Keratinocyte (primary cell): ENCODE data around the gene BBS1. TPM values are rescaled to one million over a fixed set of nuclear protein-coding genes. Genes with fewer than 3 reads are reported as not detected.

Experiments
- DNase-seq: peaks from one replicate; pipeline ENCODE4 v3.0.0-alpha.2; 2011; ENCODE audit warnings: low read depth, missing footprints, low spot score
- FAIRE-seq: peaks from 2 replicates; lab custom pipeline; 2011; peaks lifted over from hg19 to GRCh38; lab: Jason Lieb, UNC
- H2AFZ ChIP-seq: 2 replicates; pipeline ENCODE4 v1.6.0; 2012; ENCODE audit warnings: low read length, control low read depth, inconsistent platforms; ENCODE audit not compliant: control insufficient read depth
- H3K27ac ChIP-seq: 2 replicates; pipeline ENCODE4 v1.5.1; 2011; ENCODE audit warnings: low read length; ENCODE audit not compliant: control insufficient read depth, insufficient read depth
- H3K27me3 ChIP-seq: 3 replicates; pipeline ENCODE4 v1.6.0; 2011; ENCODE audit warnings: low read length; ENCODE audit not compliant: control insufficient read depth, insufficient read depth; ENCODE audit errors: extremely low read depth
- H3K36me3 ChIP-seq, 2 experiments: 2 replicates in 1 of 2; 3 replicates in 1 of 2; pipeline ENCODE4 v1.5.1; 2011; ENCODE audit warnings: low read length in 2 of 2, mild to moderate bottlenecking in 1 of 2; ENCODE audit not compliant: control insufficient read depth in 2 of 2, insufficient read depth in 2 of 2; ENCODE audit errors: extremely low read depth in 1 of 2
- H3K4me1 ChIP-seq: 3 replicates; pipeline ENCODE4 v1.5.1; 2011; ENCODE audit warnings: low read length; ENCODE audit not compliant: control insufficient read depth, insufficient read depth; ENCODE audit errors: extremely low read depth
- H3K4me2 ChIP-seq: 3 replicates; pipeline ENCODE4 v1.6.0; 2011; ENCODE audit warnings: low read depth, low read length; ENCODE audit not compliant: control insufficient read depth, insufficient read depth; ENCODE audit errors: extremely low read depth
- H3K4me3 ChIP-seq, 3 experiments: fragments of 200-600 bp in 1 of 3; sonication (generic) in 1 of 3; 2 replicates in 2 of 3; 3 replicates in 1 of 3; pipeline ENCODE4 v1.5.1; 2011 to 2016; ENCODE audit warnings: low read length in 3 of 3, mild to moderate bottlenecking in 3 of 3, control low read depth in 2 of 3, inconsistent platforms in 1 of 3, low read depth in 1 of 3, mixed read lengths in 1 of 3, mixed run types in 1 of 3, moderate library complexity in 1 of 3; ENCODE audit not compliant: control insufficient read depth in 2 of 3, insufficient read depth in 2 of 3; ENCODE audit errors: extremely low read depth in 1 of 3
- H3K79me2 ChIP-seq: 2 replicates; pipeline ENCODE4 v1.6.0; 2012; ENCODE audit warnings: low read length; ENCODE audit not compliant: control insufficient read depth, insufficient read depth
- H3K9ac ChIP-seq: 3 replicates; pipeline ENCODE4 v1.6.0; 2011; ENCODE audit warnings: low read length; ENCODE audit not compliant: control insufficient read depth, insufficient read depth; ENCODE audit errors: extremely low read depth
- H3K9me1 ChIP-seq: 3 replicates; pipeline ENCODE4 v1.6.0; 2011; ENCODE audit warnings: low read length; ENCODE audit not compliant: control insufficient read depth, insufficient read depth; ENCODE audit errors: extremely low read depth
- H3K9me3 ChIP-seq: 2 replicates; pipeline ENCODE4 v1.5.1; 2012; ENCODE audit warnings: low read depth, low read length; ENCODE audit not compliant: control insufficient read depth
- H4K20me1 ChIP-seq: 3 replicates; pipeline ENCODE4 v1.6.0; 2011; ENCODE audit warnings: low read length; ENCODE audit not compliant: control insufficient read depth, insufficient read depth; ENCODE audit errors: extremely low read depth
- EZH2 ChIP-seq: IDR thresholded peaks from one replicate; pipeline ENCODE4 v1.6.1; 2012; ENCODE audit warnings: inconsistent platforms, mild to moderate bottlenecking, low read length, moderate library complexity
- dilution Hi-C: fragments of 300-500 bp; cut with MboI; formaldehyde crosslinking; loops from one replicate; pipeline ENCODE4 v1.7.0; 2020; ENCODE audit warnings: low sequenced_read_pairs; ENCODE audit not compliant: extremely low pct_ligation_motif_present
- polyA plus RNA-seq, 5 experiments: library from polyadenylated mRNA; depleted of rRNA in 3 of 5; stranded (reverse) in 3 of 5; stranded (forward) in 1 of 5; unstranded in 1 of 5; fragments of >200 nt; gene quantifications; 1 replicate in 1 of 5; 2 replicates in 3 of 5; 3 replicates in 1 of 5; pipeline versions ENCODE4 v1.2.1 to v1.2.3, GENCODE V29; 2011 to 2012; ENCODE audit warnings: missing spikeins in 2 of 5, low read depth in 1 of 5, low replicate concordance in 1 of 5
- TF ChIP-seq, protein P1 (sequence below), 3 experiments: IDR thresholded peaks in 1 of 3; conservative IDR thresholded peaks in 1 of 3; optimal IDR thresholded peaks in 1 of 3; 2 replicates in 2 of 3; 3 replicates in 1 of 3; pipeline versions ENCODE3 to v1.5.1; 2011; ENCODE audit warnings: low read length in 3 of 3, mild to moderate bottlenecking in 3 of 3, moderate library complexity in 2 of 3, control low read depth in 1 of 3, inconsistent platforms in 1 of 3; ENCODE audit not compliant: insufficient read depth in 2 of 3; ENCODE audit errors: extremely low read depth in 1 of 3

Gene BBS1
- polyA plus RNA-seq, 1 donor (not counting 4 experiments of a cell fraction or from before 2014, with no cell fraction given): 11.7 TPM

DNA sequence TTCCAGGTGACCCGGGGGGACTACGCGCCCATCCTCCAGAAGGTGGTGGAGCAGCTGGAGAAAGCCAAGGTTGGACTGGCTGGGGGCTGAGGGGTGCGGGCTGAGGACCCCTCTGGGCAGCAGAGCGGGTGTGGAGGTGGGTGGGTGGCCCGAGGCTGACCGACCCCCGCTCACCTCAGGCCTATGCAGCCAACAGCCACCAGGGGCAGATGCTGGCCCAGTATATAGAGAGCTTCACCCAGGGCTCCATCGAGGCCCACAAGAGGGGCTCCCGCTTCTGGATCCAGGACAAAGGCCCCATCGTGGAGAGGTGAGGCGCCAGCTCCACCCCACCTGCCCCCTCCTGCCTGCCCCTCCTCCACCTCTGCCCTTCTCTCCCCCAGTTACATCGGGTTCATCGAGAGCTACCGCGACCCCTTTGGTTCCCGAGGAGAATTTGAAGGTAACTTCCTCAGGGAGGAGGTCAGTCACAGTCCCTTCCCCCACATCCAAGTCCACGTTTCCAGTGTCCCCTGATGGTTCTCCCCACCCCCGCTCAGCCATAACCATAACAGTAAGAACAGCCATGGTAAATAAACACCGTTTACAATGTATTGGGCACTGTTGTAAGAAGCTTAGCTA, 19.0 kb upstream of the BBS1 start:
- Histone ChIP-seq H3K4me1 (no peaks in the 10 kb centered on the region), H3K36me3 (peaks cover 36 to 45% of the 10 kb centered on the region in 2 experiments), H3K9me1 (no peaks in the 10 kb centered on the region), H3K27ac (no peak overlapping the region), H3K79me2 (no peaks in the 10 kb centered on the region), H3K4me2 (no peak overlapping the region), H4K20me1 (no peaks in the 10 kb centered on the region), H2AFZ (no peak overlapping the region), H3K9me3 (no peaks in the 10 kb centered on the region), H3K27me3 (no peaks in the 10 kb centered on the region), H3K4me3 (no peak overlapping the region), H3K9ac (no peak overlapping the region)
- TF ChIP-seq EZH2: no peak
- TF ChIP-seq, protein P1, sequence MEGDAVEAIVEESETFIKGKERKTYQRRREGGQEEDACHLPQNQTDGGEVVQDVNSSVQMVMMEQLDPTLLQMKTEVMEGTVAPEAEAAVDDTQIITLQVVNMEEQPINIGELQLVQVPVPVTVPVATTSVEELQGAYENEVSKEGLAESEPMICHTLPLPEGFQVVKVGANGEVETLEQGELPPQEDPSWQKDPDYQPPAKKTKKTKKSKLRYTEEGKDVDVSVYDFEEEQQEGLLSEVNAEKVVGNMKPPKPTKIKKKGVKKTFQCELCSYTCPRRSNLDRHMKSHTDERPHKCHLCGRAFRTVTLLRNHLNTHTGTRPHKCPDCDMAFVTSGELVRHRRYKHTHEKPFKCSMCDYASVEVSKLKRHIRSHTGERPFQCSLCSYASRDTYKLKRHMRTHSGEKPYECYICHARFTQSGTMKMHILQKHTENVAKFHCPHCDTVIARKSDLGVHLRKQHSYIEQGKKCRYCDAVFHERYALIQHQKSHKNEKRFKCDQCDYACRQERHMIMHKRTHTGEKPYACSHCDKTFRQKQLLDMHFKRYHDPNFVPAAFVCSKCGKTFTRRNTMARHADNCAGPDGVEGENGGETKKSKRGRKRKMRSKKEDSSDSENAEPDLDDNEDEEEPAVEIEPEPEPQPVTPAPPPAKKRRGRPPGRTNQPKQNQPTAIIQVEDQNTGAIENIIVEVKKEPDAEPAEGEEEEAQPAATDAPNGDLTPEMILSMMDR (optimal IDR thresholded peaks at IDR 0.05 in 1 of 3, IDR thresholded peaks at IDR 0.05 in 1 of 3, conservative IDR thresholded peaks at IDR 0.05 in 1 of 3; ENCODE audit: extremely low read depth in 1 of 3, insufficient read depth in 2 of 3, low read length in 3 of 3): peak in 1 of 3 experiments; percentile 57
- DNase-seq: no peak
- dilution Hi-C loops: no loop called here
- FAIRE-seq: no peak

DNA sequence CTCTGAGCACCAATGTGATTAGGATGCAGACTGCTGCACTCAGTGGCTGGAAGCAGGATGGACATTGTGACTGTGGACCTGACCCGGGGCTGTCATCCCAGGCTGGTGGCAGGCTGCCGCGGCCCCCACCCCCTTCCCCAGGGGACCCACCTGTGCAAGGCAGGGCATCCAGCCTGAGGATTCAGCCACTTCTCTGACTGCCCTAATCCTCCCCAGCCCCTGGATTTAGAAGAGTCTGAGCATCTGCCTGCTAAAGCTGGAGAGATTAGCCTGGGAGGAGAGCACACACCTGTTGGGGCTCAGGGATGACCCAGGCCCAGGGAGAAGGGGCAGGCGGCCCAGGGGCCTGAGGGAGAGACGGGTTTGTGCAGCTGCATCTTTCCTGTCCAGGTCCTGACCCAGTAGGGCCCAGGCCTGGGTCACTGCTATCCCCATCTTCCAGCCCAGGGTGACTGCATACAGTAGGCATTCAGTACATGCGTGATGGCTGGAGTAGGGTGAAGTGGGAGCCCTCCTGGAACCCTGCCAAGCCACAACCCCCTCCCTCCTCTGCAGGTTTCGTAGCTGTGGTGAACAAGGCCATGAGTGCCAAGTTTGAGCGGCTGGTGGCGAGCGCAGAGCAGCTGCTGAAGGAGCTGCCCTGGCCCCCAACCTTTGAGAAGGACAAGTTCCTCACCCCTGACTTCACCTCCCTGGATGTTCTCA, 18.1 kb upstream of the BBS1 start:
- FAIRE-seq (no peak), DNase-seq (no peak)
- no peaks in the 10 kb centered on the region for H3K9me3 ChIP-seq
- TF ChIP-seq EZH2: no peak
- TF ChIP-seq, protein P1 (optimal IDR thresholded peaks at IDR 0.05 in 1 of 3, IDR thresholded peaks at IDR 0.05 in 1 of 3, conservative IDR thresholded peaks at IDR 0.05 in 1 of 3; ENCODE audit: extremely low read depth in 1 of 3, insufficient read depth in 2 of 3, low read length in 3 of 3): no peak
- dilution Hi-C loops: no loop called here
- H3K4me1 ChIP-seq: no peaks in the 10 kb centered on the region
- no peak overlapping the region for H3K4me2 ChIP-seq
- H3K36me3 ChIP-seq: peaks cover 41 to 42% of the 10 kb centered on the region in 2 experiments
- no peak overlapping the region for H3K4me3 ChIP-seq
- H3K9me1 ChIP-seq: no peaks in the 10 kb centered on the region
- H4K20me1 ChIP-seq: no peaks in the 10 kb centered on the region
- no peaks in the 10 kb centered on the region for H3K27me3 ChIP-seq
- no peak overlapping the region for H2AFZ ChIP-seq
- H3K79me2 ChIP-seq: no peaks in the 10 kb centered on the region
- H3K9ac ChIP-seq: no peak overlapping the region
- H3K27ac ChIP-seq: no peak overlapping the region
